ENCODE measurements around the gene ZBTB32.

DNA sequence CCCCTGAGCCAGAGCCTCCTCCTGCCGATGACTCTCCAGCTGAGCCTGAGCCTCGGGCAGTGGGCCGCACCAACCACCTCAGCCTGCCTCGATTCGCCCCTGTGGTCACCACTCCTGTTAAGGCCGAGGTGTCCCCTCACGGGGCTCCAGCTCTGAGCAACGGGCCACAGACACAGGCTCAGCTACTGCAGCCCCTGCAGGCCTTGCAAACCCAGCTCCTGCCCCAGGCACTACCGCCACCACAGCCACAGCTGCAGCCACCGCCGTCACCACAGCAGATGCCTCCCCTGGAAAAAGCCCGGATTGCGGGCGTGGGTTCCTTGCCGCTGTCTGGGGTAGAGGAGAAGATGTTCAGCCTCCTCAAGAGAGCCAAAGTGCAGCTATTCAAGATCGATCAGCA is 17.0 kb downstream of the ZBTB32 start:
- TF ChIP-seq POLR2A (IDR thresholded peaks at IDR 0.05; ENCODE audit: borderline replicate concordance, extremely low read depth, insufficient read depth, insufficient read length) (no peak), EGR1 (IDR thresholded peaks at IDR 0.05; ENCODE audit: low read depth) (no peak), FOSL1 (IDR thresholded peaks at IDR 0.05; ENCODE audit: low read depth) (no peak), EZH2 (IDR thresholded peaks at IDR 0.05) (no peak), SIN3A (IDR thresholded peaks at IDR 0.05; ENCODE audit: low read depth) (no peak), POLR2AphosphoS5 (IDR thresholded peaks at IDR 0.05; ENCODE audit: low read depth, low read length) (no peak)
- TF ChIP-seq, protein P1, sequence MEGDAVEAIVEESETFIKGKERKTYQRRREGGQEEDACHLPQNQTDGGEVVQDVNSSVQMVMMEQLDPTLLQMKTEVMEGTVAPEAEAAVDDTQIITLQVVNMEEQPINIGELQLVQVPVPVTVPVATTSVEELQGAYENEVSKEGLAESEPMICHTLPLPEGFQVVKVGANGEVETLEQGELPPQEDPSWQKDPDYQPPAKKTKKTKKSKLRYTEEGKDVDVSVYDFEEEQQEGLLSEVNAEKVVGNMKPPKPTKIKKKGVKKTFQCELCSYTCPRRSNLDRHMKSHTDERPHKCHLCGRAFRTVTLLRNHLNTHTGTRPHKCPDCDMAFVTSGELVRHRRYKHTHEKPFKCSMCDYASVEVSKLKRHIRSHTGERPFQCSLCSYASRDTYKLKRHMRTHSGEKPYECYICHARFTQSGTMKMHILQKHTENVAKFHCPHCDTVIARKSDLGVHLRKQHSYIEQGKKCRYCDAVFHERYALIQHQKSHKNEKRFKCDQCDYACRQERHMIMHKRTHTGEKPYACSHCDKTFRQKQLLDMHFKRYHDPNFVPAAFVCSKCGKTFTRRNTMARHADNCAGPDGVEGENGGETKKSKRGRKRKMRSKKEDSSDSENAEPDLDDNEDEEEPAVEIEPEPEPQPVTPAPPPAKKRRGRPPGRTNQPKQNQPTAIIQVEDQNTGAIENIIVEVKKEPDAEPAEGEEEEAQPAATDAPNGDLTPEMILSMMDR (IDR thresholded peaks at IDR 0.05 in 2 of 3, conservative IDR thresholded peaks at IDR 0.05 in 1 of 3; ENCODE audit: borderline replicate concordance in 1 of 3, insufficient read depth in 1 of 3, low read depth in 2 of 3, low read length in 2 of 3): no peak

Data from HCT116 (cell line).